Omental fat pad (tissue), 4 donors: ENCODE data around the gene NUDT7. TPM values are rescaled to one million over a fixed set of nuclear protein-coding genes. Genes with fewer than 3 reads are reported as not detected.

Experiments used
- ATAC-seq: fragments of 150-250 bp; one replicate; pipeline ENCODE4 v1.9.1; 2016; ENCODE audit warnings: mild to moderate bottlenecking, moderate library complexity; ENCODE audit not compliant: low FRiP score
- DNase-seq: peaks from one replicate; pipeline ENCODE4 v3.0.0-alpha.2; 2019; ENCODE audit warnings: low spot score
- total RNA-seq, 4 donors: library from RNA; depleted of rRNA; stranded (reverse); fragments of >200 nt; gene quantifications; one replicate each; pipeline ENCODE4 v1.1.0, GENCODE V29; 2016
- TF ChIP-seq, protein P1 (sequence below), 3 donors: fragments of 450-650 bp; IDR thresholded peaks; one replicate each; pipeline ENCODE4 v1.5.1; 2016 to 2017; ENCODE audit warnings: antibody characterized with exemption in 3 of 3, mild to moderate bottlenecking in 3 of 3, moderate library complexity in 2 of 3

The NUDT7 gene
- total RNA-seq, 4 donors from 2014 or later, result 4.4 to 20.0 (median 12.4) TPM

DNA sequence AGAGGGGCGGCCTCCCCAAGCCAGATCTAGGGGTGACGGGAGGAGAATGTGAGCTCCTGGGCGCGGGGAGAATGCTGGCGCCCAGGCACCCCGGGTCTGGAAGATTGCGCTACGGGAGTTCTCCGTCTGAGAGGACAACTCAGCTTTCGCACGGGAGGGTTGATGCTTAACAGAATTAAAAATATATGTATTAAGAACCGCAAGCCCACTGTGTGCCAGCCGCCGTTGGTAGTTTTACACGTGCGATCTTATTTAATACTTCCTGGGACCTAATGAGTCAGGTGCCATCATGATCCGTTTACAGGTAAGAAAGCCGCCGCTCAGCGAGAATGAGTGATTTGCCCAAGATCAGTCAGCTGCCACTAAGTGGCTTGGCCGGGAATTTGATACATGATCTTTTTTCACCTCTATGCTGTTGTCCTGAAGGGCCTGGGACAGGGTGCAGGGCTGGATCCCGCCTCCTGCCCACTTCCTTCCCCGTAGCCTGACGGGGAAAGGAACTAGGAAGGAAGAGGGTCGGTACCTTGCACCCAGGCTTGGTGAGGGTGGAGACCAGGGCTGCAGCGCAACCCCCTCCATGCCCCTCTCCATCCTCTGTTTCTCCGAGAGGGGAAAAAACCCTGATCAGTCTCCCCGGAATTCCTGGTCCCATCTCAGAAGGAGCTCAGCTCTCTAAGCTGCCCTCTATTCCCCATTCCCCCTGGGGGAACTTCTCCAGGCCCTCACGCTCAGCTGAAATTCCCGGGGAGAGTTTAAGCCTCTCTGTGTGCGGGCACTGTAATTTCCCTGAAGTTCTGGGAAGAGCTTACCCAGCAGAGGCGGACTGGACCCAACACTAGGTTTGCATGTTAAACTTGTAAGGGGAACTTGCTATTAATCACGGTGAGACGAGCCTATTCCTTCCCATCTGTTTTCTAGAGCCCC, 67.0 kb downstream of the NUDT7 start:
- no peak for DNase-seq
- TF ChIP-seq, protein P1, sequence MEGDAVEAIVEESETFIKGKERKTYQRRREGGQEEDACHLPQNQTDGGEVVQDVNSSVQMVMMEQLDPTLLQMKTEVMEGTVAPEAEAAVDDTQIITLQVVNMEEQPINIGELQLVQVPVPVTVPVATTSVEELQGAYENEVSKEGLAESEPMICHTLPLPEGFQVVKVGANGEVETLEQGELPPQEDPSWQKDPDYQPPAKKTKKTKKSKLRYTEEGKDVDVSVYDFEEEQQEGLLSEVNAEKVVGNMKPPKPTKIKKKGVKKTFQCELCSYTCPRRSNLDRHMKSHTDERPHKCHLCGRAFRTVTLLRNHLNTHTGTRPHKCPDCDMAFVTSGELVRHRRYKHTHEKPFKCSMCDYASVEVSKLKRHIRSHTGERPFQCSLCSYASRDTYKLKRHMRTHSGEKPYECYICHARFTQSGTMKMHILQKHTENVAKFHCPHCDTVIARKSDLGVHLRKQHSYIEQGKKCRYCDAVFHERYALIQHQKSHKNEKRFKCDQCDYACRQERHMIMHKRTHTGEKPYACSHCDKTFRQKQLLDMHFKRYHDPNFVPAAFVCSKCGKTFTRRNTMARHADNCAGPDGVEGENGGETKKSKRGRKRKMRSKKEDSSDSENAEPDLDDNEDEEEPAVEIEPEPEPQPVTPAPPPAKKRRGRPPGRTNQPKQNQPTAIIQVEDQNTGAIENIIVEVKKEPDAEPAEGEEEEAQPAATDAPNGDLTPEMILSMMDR (IDR thresholded peaks at IDR 0.05), result no peak

DNA sequence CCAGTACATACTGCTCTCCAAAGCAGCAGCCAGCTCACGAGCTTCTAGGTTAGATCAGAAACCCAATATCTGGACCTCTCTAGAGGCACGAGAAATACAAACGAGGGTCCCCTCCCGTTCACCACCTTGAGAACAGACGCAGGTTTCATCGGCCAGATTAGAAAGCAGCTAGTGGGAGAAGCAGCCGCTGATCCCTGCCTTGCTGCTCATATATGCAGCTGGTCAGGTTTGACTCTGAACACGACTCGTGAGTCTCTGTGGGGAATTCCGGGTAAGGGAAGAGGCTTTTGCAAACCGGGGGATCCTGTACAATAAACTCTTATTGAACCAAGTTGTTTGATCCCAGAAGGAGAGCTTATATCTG, 67.7 kb downstream of the NUDT7 start:
- ATAC-seq (no peak), DNase-seq (no peak)
- TF ChIP-seq, protein P1 (IDR thresholded peaks at IDR 0.05), result no peak

More for the DNA sequence above, 67.0 kb downstream of the NUDT7 start:
- ATAC-seq, result no peak

DNA sequence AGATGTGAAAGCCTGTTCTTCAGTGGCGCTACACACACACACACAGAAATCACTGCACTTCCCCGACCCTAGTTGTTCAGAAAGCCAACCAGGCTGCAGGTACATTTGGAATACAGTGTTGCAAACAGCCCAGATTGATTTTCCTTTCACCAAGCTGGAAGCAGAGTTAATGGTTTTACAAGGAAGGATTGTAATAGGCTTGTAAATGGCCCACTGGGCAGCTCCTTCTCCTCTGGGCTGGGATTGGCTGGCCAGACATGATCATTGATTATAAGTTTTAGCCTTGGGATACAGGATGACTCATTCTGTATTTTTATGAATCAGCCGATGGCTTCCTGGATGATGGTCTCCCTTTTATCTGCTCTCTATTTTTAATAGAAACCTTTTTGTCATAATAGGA, 68.6 kb downstream of the NUDT7 start:
- ATAC-seq (no peak), DNase-seq (no peak)
- TF ChIP-seq, protein P1 (IDR thresholded peaks at IDR 0.05), result no peak

Other genes starting within 250 kb of the NUDT7 start
- 1 to 10 TPM in 1 of 4 donors, under 1 TPM in 3; 0.50 to 1.3 (median 0.80) TPM for gene VAT1L, start 66.0 kb downstream of the NUDT7 start, total RNA-seq